Activated CD8-positive, alpha-beta memory T cell treated with anti-CD3 and anti-CD28 coated beads for 36 hours (primary cell): ENCODE measurements around the gene RNF43. TPM values are rescaled to one million over a fixed set of nuclear protein-coding genes. Genes with fewer than 3 reads are reported as not detected.

Source experiments
- CTCF ChIA-PET: fragments of 350-600 bp; sonication (Branson Sonifier 250); formaldehyde crosslinking; loops from one replicate; lab custom pipeline; 2021; ENCODE audit warnings: antibody characterized with exemption; lab: Charles Lee
- POLR2A ChIA-PET: fragments of 350-600 bp; sonication (Branson Sonifier 250); formaldehyde crosslinking; loops from one replicate; lab custom pipeline; 2021; ENCODE audit warnings: antibody characterized with exemption; lab: Charles Lee
- total RNA-seq, 2 experiments: library from RNA; stranded (reverse); gene quantifications; one replicate each; pipeline ENCODE4 v1.2.3, GENCODE V29; 2021

RNF43 gene
- total RNA-seq, 2 experiments from 2014 or later, result 0.67 to 0.78 TPM

DNA sequence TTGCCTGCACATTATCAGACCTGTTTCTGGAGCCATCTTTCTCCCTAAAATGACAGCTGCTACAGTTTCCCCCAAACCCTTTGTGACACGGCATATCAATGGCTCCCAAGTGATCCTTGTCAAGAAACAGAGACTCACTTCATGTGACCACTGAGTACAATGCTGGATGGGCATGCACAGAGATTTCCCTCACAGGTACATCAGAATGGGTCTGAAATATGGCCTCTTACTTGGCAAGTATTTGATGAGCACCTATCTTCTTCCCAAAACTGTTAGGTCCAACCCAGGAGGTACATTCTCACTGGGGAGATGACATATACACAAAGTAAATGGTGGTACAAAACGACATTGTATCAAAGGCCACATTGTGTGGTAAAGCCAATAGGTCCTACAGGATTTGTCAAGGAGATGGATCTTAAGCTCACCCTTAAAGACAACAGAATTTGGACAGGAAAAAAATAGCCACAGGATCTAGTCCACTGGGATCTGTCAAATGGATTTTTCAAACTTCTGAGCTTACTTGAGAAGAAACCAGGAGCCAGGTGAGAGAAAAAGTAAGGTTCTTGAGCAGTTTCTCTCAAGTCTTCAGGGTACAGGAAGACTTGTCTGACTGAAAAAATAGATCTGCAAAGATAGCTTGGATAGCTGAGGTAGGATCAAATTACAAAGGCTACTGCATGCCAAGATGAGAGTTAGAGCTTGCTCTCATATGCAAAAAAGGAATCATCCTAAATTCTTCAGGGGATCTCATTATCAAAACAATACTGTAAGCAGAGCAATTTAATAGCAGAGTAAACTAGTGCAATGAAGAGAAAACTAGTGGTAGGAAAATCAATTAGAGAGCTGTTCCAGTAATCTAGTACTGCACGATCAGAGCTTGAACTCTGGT, 28.8 kb downstream of the RNF43 start:
- POLR2A ChIA-PET, result no interaction called here
- CTCF ChIA-PET, result no interaction called here

DNA sequence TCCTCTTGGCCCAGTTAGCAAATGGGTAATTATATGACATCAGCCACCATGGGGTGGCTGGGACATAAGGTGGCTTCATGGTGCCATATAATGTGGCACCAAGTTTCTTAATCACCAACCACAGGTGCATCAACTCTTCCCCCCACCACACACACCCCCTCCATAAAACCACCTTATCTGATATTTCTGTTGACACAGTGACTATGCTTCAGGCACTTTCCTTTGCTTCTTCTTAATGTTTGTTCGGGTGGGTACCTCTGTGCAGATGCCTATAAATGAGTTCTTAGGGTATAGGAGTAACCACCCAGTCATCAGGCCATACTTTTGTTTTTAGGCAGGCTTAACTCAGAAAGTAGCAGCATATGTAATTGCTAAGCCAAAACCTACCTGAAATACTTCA, 29.5 kb downstream of the RNF43 start:
- ChIA-PET CTCF (no interaction called here), POLR2A (no interaction called here)

DNA sequence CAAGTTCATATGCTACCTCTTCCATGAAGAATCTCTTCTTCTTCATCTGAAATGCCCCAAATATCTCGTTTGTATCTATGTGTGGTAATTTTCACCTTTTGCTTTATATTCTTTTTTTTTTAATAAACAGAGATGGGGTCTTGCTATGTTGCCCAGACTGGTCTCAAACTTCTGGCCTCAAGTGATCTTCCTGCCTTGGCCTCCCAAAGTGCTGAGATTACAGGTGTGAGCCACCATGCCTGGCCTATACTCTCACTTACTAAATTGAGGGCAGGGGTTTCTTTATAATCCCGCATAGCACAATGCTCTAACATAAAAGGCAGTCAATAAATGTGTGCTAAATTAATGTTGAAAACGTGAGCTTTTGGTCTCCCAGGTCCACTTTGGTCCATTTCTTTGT, 30.6 kb downstream of the RNF43 start:
- ChIA-PET CTCF (interaction anchor here (0.6 kb wide), 1 partner anchor 238 kb away, joined by 3 read pairs; no protein-coding TSS in a partner anchor), POLR2A (no interaction called here)

DNA sequence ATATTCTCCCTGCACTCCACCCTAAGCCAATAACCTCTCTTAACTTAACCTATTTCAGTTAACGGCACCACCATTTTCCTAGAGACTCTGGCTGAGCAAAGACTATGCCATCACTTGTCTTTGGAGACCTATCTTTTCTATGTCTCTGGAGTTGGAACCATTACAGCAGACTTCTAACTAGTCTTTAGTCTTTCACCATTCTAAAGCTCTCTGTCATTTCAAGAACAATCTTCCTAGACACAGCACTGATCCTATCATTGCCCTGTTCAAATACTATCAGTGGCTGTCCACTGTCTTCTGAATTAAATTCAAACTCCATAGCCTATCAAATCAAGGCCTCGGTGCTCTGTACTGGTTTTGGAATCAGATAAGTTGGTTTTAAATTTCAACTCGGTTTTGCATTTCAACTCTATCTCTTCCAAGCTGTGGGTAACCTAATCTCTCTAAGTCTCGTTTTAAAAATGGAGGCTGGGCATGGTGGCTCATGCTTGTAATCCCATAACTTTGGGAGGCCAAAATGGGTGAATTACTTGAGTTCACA, 31.9 kb downstream of the RNF43 start:
- ChIA-PET CTCF (no interaction called here), POLR2A (no interaction called here)

DNA sequence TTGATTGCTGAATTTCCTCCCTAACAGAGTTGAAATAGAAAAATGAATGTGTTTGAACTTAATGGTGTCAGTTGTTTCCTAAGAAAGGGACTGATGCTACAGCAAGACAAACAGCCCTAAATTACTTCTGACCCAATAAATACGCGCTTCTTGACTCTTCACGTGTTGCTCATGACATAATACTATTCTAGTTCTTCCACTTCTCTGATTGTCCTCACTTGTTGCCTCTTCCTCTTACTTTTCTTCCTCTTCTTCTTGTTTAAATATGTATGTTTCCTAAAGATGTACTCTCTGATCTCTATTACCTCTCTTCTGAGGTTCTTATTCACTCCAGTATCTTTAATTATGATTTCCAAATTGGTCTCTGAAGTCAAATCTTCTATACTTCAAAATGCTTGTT, 32.4 kb downstream of the RNF43 start:
- ChIA-PET POLR2A (no interaction called here), CTCF (no interaction called here)

DNA sequence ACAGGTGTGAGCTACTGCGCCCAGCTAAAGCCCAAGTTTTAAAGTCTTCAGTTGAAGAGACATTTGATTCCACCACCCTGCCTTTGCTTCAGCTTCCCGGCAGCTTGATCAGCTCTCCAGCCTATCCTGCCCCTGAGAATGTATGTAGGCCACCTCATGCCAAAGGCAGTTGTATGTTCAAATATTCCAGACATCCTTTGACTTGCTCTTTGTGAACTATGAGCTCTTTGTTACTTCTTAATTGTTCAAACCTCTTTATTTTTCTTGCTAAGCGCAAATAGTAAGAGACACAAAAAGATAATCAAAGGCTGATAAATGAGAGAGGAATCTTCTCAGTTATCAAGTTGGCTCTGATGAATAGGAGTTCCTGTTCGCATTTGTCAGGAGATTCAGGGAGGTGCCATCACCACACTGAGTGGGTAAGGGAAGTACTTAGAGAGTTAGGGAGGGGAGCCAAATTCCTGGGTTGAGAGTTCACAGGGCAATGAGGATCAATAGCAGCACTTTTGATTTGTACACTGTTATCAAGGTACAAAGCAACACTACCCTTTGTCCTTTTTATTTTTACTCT, 33.4 kb downstream of the RNF43 start:
- CTCF ChIA-PET, result interaction anchor here (1.1 to 1.5 kb wide), 2 partner anchors 10 to 81 kb away, joined by 3 read pairs; no protein-coding TSS in a partner anchor
- POLR2A ChIA-PET, result no interaction called here

DNA sequence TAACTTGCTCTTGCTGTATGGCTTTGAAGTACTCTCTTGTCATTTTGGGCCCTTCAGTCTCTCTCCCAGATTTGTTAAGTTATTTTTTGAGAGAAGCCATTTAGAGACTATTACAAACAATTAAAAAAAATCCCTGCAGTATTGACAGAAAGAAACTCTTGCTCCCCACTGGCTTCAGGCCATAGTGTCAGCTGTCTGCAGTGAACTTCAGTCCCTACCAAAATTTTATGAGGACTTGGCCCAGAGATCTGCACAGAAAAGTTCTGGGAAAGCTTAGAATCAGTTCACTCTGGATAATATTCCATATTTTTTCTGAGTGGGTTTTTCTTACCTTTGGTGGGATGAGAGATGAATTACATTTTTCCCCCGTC, 34.5 kb downstream of the RNF43 start:
- ChIA-PET POLR2A (no interaction called here), CTCF (interaction anchor here (0.9 to 2.4 kb wide), 5 partner anchors 10 to 82 kb away, joined by 3 to 7 read pairs (median 4); no protein-coding TSS in a partner anchor)

DNA sequence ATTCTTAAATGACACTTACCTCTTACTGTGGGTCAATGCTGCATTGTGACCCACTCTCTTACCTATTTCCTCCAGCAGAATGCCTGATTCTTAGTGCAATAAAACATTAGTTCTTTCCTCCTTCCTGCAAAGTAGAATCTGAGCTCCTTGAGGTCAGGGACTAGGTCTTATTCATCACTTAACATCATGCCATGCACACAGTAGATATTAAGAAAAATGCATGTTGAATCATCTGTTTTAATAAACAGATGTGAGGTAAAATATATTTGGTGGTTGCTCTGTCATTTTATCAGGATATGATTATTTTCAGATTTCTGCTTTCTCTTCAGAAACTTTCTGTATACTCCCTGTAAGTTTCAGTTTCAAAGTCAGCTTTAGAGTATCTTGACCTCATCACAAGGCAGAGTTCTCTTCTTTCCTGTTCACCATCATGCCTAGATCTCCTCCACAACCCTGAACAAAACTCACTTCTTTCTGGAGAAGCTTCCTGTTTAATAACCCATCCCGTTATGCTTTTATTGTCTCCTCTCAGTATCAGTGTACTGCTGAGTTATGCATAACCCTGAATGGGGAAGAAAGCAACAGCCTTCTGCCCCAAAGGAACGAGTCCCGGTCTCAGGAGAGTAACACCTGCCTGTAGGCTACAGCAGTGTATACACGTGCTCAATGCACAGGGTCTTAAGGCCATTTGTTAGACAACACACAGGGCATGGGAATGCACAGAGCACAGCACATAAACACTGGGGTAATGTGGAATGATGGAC, 35.0 kb downstream of the RNF43 start:
- ChIA-PET CTCF (interaction anchor here (0.9 to 2.4 kb wide), 4 partner anchors 10 to 65 kb away, joined by 3 to 7 read pairs (median 4); no protein-coding TSS in a partner anchor), POLR2A (no interaction called here)

DNA sequence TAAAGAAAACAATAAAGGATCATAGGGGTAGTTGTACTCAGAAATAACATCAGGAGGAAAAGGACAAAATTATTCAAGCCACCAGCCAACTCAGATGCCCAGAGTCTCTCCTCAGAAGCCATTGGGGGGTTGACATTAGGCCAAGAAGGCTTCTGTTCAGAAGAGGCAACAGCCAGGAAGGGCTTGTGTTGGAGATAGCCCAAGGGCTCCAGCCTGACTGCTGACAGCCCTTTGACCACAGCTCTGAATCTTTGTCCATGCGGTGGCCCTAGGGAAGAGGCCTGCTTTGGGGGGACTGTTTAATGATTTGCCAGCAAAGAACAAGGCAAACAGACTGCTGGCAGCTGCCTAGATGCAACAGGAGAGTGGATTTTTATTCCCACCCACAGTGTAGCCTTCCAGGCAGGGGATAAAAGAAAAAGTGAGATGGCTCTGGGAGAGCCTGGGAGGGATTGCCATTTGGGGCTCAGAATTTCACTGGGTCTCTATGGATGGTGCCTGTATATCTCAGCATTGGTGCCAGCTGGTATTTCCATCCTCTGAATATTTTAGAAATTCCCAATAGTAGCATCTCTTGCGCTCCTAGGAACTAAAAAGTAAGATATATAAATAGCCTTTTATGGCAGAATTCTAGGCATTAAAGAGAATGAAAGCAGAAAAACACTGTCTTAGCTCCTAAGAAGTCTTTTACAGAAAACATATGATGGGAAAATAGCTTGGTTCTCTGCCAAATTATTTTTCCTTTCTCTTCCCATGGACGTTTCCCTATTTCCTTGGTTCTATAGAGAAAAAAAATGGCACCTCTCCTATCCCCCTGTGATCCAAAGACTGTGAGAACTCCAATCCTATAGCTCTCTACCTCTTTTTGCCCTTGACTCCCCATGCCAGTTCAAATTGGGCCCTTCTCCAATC, 36.0 kb downstream of the RNF43 start:
- POLR2A ChIA-PET, result no interaction called here
- CTCF ChIA-PET, result interaction anchor here (1.2 to 2.4 kb wide), 4 partner anchors 9 to 64 kb away, joined by 3 to 7 read pairs (median 4); no protein-coding TSS in a partner anchor

DNA sequence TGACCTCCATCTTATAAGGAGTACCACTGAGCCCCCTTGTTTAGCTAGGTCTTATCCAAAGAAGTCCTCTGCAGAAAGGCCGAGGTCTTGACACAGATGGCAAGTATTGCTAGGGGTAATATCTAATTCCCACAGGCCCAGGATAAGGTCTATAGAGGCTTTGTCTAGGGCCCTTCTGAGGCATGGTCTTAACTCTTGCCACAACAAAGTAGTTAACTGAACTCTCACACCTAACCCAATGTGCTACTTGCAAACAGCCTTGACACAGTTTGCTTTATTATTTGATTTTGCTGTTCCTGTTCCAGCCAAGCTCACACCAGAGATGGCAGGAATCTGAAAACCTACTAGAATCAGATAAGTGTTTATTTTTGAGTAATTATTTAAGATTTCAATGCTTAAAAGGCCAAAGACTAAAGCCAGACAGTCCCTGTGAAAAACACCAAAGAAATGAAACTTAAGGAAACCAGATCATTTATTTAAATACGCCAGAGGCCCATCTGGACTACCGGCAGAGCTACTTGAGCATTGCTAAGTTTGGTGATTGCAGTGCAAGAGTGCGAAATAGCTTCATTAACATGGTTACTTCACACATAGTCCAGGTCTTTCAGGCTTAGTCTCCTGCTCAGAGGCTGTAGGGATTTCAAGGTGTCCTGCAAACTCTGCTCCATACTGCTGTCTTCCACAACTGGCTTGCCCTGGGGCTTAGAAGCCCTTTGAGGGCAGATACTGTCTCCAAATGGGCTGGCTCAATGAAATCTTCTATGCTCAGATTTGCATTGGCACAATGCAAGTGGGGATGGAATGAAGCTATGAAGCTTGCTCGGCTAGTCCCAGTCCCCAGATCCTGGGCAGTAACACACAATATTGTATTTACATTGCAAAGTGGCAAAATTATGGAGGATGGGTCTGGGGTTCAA, 36.9 kb downstream of the RNF43 start:
- ChIA-PET POLR2A (no interaction called here), CTCF (interaction anchor here (1.2 to 2.4 kb wide), 2 partner anchors 8 to 63 kb away, joined by 3 to 7 read pairs; no protein-coding TSS in a partner anchor)

DNA sequence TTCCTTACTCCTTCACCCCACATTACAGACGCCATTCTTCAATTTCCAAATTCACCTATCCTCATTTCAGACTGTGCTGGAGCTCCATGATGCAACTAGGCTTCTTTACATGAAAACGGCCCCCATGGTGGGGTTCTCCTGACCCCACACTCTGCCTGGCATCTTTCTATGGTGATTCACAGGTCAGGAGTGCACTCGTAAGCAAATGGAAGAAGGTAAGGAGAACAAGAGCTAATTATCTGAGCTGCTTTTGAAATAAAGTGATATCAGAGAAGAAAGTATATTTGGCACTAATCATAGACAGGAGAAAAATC, 37.9 kb downstream of the RNF43 start:
- POLR2A ChIA-PET, result interaction anchor here (0.5 kb wide), 1 partner anchor 23 kb away, joined by 4 read pairs; no protein-coding TSS in a partner anchor
- CTCF ChIA-PET, result interaction anchor here (1.2 kb wide), 1 partner anchor 27 kb away, joined by 4 read pairs; the partner anchor contains the start of gene SUPT4H1

DNA sequence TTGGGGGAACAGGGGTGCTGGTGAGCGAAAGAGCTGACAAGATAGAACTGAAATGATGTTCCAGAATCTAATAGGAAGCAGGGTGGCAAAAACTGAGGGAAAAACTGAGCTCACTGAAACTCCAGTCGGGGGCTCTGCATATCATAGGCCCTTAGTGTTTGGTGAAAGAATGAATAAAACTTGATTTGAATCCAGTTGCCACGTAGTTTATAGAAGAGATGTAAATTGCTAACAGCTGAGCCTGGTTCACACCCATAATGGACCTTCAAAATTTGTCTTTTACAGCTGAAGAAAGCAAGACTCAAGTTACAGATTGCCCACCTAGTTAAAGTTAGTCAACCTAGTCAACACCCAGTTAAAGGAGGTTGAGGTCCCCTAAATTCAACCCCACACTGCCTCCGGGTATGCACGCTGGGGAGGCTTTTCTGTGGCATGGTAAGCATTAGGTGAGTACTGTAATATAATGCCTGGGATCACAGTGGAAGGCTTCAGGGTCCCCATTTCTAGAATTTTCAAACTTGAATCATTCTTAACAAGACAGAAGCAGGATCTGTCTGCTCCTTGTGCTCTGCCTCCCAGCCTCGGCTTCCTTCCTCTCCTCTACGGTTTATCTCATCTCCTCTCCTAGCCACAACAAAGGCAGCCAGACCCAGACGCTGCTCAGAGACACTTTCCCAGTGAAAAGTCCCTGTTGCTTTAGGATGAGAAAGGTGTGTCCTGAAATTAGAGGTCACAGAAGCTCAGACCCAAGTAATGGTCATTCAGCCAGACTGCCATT, 38.4 kb downstream of the RNF43 start:
- CTCF ChIA-PET, result interaction anchor here (1.2 kb wide), 1 partner anchor 26 kb away, joined by 4 read pairs; the partner anchor contains the start of gene SUPT4H1
- POLR2A ChIA-PET, result interaction anchor here (0.5 kb wide), 1 partner anchor 22 kb away, joined by 4 read pairs; no protein-coding TSS in a partner anchor

DNA sequence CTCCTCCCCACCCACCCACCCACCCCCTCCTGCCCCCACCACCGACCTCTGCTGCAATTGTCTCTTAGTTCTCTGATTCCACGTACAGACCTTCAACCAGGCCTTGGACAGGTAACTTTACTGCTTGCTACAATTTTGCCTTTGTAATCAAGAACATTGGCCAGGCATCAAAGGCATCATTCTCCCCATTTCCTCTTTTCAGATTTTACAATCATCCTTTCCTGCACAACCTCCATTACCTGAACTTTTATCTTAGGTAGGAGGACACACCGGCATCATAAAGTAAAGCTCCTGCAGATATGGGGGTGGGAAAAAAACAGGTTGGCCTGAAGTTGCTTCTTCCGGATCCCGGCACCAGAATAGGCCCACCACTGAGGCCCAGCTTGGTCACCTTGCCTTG, 39.7 kb downstream of the RNF43 start:
- ChIA-PET POLR2A (no interaction called here), CTCF (no interaction called here)

DNA sequence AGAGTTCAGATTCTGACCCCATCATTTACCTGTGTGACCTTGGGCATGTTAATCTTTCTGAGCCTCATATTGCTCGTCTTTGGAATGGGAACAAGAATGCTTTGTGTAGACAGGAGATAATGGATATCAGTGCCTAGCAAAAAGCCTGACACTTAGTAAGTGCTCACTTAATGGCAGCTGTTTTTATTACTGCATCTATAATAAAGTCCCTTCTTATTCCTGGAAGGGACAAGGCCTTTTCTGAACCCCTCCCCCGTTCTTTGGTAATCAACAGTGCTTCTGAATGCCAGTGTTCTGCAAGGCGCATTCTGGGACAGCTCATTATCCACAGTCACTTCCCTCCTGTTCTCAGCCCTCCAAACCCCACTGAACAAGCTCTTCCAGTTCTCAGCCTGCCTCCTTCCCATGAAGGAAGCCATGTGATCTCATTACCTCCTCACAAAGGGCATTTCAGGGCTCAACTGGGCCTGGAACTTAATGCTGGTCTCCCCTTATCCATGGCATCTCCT, 40.2 kb downstream of the RNF43 start:
- CTCF ChIA-PET, result no interaction called here
- POLR2A ChIA-PET, result no interaction called here

DNA sequence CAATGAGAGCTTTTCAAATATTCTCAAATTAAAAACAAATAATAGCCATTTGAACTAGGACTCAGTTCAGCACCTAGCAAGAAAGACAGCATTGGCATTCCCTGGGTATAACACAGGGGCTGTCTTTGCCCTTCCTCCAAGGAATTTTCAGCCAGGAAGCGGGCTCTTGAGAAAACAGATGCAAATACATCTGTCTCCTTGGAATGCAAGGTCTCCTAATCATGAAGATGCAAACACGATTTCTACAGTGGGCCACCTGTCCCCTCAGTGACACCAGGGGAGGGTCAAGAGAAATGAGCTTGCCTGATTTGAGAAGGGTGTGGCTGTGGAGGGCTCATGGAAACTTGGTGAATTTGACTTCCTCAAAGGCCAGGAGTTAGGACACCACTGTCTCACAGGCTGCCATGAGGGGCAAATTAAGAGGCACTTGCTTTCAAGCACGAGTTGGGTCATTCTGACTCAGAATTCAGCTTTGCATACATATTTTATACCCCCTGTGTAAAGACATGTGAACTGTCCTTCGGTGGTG, 40.8 kb downstream of the RNF43 start:
- ChIA-PET CTCF (interaction anchor here (0.6 kb wide), 1 partner anchor 96 kb away, joined by 3 read pairs; the partner anchor contains the start of gene MPO), POLR2A (no interaction called here)

DNA sequence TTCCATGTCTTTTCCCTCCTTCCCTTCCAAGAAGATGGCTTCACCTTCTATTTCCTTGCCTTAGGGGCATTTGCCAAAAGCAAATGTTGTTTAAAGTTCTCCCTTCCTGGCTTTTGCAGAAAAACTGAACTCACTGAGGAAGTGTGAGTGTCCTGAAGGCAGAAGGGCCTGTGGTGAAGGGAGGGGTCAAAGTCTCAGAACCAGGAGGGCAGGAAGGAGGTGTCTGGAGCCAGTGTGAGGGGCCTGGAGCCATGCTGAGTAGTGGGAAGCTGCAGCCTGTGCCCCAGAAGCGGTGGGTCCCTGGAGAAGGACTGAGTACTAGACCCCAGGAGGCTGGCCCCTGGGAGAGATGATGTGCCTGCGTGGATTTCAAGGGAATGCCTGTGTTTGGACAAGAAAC, 41.5 kb downstream of the RNF43 start:
- POLR2A ChIA-PET, result no interaction called here
- CTCF ChIA-PET, result no interaction called here
